HG03457 (cell line): ENCODE results near the gene ZDHHC14.

ENCODE experiments used
- ATAC-seq: cut with Tn5 transposase; IDR thresholded peaks from one replicate; pipeline ENCODE4 v1.9.1; 2021; ENCODE audit warnings: moderate number of reproducible peaks; ENCODE audit not compliant: unreplicated experiment

ZDHHC14 gene

GRCh38 chr6:157632821-157633220 lies 251.8 kb downstream of the ZDHHC14 start:
- ATAC-seq: no peak

DNA sequence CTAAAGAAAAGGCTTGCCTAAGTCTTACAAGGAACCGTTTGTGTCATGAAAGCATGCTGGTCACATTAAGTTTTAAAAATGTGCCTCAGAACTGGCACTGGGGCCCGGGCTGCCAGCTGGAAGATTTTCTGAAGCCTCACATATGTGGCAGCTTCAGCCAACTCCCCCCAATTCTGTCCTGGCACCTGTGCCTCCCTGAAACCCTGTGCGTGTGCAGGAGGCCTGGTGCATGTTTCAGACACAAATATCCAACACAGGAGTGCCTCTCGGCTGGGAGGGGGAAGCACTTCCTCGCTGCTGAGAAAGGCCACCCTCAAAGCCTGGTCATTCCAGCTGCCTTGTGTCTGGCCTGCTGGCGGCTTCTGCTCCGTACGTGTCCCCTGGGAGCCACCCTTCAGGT lies 253.6 kb downstream of the ZDHHC14 start:
- no peak for ATAC-seq

GRCh38 chr6:157635388-157636244 lies 254.6 kb downstream of the ZDHHC14 start:
- no peak for ATAC-seq

DNA sequence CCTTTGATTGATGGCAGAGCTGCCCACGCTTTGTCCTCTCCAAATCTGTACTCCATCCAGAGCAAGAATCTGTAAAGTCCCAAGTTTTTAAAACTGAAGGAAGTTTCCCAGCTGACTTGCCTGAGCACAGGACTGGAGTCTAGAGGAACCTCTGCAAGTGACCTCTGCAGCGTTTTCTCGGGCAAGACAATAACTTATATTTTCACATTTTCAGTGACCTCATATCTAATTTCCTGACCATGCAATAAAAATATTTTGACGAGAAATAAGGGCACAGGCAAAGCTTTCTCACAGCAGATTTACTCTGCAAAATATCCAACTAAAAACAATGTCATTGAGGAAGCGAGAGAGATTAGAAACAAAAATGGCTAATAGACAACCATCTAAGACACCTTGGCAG lies 256.5 kb downstream of the ZDHHC14 start:
- ATAC-seq: no peak

DNA sequence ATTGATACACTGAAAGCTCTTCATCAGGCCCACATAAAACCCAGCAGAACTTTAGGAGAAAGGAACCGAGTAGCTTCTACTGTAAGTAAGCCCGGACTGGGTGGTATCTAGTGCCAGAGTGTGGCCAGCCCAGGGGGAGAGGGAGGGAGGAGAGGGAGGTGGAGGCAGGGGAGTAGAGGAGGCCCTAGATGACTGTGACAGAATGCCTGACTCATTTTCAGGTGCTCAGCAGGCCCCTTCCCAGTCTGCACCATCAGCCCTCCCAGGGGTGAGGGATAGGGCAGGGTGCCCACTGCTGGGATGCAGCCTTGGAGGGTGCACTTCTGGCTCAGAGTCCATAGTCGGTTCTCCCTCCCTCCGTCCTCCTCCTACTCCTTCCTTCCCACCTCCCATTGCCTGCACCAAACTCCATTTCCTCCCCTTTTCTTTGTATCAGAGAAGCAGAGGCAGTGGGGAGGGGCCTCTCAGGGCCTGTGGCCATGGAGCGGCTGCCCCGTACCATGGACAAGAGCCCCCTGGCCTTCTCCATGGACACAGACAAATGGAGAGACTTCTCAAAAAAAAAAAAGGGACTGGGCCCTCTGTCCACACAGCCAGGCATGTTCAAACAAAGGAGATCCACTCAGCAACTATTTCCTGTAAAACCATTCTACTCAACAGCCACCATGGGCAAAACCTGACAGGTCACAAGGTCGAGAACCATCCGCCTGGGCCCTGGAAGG lies 257.1 kb downstream of the ZDHHC14 start:
- no peak for ATAC-seq

GRCh38 chr6:157638779-157639178 lies 257.8 kb downstream of the ZDHHC14 start:
- no peak for ATAC-seq

- no peak for ATAC-seq
These were observed 259.9 kb downstream of the ZDHHC14 start for GRCh38 chr6:157640746-157641451.

DNA sequence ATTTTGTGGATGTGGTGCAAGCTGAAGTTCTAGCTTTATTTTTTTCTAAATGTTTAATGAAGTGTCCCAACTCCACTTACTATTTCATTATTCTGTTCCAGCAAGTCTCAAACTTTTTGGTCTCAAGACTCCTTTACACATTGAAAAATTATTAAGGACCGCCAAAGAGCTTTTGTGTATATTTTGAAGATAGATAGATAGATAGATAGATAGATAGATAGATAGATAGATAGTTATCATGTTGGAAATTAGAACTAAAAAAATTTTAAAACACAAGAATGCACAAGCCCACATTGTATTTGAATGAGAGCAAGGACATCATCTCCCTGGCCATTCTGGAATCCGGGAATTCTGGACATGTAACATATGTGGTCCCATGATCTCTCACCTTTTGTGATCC lies 260.8 kb downstream of the ZDHHC14 start:
- no peak for ATAC-seq

GRCh38 chr6:157642736-157643135 lies 261.7 kb downstream of the ZDHHC14 start:
- no peak for ATAC-seq

GRCh38 chr6:157644043-157644810 lies 263.2 kb downstream of the ZDHHC14 start:
- ATAC-seq: no peak

GRCh38 chr6:157645201-157645795 lies 264.3 kb downstream of the ZDHHC14 start:
- ATAC-seq: no peak

DNA sequence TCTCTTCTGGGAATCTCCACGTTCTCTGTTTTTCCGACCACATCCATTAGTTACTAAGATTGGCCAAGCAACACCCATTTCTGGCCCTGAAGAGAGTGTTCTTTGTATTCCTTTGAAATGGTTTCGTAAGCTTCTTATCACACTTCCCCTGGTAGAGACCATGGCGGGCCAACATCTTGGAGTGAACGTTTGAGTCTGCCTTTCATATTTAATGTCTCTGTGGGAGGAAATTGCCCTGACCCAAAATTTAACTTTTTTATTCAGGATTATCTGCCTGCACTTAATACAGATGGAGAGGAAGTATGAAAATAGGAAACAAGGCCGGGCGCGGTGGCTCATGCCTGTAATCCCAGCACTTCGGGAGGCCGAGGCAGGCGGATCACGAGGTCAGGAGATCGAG lies 265.0 kb downstream of the ZDHHC14 start:
- no peak for ATAC-seq

- ATAC-seq: no peak
These were observed 266.4 kb downstream of the ZDHHC14 start for GRCh38 chr6:157647261-157647915.

GRCh38 chr6:157648561-157648960 lies 267.6 kb downstream of the ZDHHC14 start:
- ATAC-seq: no peak

- no peak for ATAC-seq
These were observed 268.6 kb downstream of the ZDHHC14 start for GRCh38 chr6:157649311-157650260.

GRCh38 chr6:157650261-157650640 lies 269.3 kb downstream of the ZDHHC14 start:
- ATAC-seq: no peak

DNA sequence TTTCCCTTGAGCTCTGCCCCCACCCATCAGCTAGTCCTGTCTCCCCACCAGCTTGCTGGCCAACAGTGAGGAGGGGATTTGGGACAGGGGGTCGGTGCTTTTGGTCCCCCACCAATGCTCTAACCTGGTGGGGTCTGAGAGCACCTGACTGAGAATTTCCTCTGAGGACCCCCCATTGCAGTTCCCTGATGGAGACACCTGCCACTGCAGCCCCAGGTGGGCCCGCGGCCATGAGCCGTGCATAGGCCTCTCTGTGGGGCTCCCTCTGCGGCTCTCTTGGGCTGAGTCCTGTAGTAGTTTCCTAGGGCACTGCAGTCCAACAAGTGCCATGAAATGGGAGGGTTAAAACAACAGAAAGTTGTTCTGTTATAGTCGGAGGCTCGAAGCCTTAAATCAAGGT lies 269.8 kb downstream of the ZDHHC14 start:
- ATAC-seq: no peak

DNA sequence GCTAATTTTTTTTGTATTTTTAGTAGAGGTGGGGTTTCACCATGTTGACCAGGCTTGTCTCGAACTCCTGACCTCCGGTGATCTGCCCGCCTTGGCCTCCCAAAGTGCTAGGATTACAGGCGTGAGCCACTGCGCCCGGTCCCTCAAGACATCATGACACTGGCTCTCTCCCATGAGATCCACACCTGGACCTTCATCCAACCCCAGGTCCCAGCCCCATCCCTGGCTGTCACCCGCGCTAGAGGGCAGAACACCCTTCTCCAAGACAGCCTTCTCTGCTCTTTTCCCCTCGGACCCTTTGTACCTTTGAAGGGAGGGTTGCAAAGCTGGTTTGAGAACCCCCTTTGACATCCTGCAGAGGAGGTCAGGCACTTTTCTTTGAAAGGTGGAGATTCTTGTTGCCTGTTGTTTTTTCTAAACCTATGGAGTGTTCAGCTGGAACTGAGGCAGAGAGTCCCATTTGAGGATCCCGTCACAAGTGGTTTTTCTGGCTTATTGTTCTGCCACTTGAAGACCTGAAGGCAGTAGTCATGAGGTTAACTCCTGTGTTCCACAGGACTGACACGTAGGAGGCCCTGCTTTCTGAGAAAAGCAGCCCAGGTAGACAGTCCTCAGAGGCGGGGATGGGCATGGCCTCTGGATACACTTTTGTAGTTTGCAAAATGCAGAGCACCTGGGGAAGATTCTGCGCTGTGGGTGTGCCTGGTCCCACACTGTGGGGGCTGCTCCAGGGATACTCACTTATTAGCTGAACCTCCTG lies 270.9 kb downstream of the ZDHHC14 start:
- no peak for ATAC-seq
